OCI-LY7 (cell line): ENCODE results near the gene GRK3.
"Not testable (repeated sequence)": the region's sequence is repeated elsewhere in the genome, so short reads cannot be mapped to it uniquely, and the experiment has no call there.

Experiments used
- CTCF ChIP-seq: fragments of 200-600 bp; sonication (generic); conservative IDR thresholded peaks from 2 replicates; pipeline ENCODE4 v1.5.1; 2014; ENCODE audit warnings: mild to moderate bottlenecking, antibody characterized with exemption, low read length, moderate library complexity, mixed read lengths
- EZH2phosphoT487 ChIP-seq: fragments of 200-600 bp; sonication (generic); IDR thresholded peaks from 2 replicates; pipeline ENCODE4 v1.6.1; 2018; ENCODE audit warnings: low read depth, borderline replicate concordance, mild to moderate bottlenecking, mixed run types, antibody characterized with exemption, low read length, moderate library complexity, mixed read lengths

- TF ChIP-seq CTCF, EZH2phosphoT487: not testable (repeated sequence)
Observed at GRCh38 chr22:25528068-25528467, 36.4 kb upstream of the GRK3 start.
